Activated CD8-positive, alpha-beta memory T cell treated with anti-CD3 and anti-CD28 coated beads, Interleukin-2, amount 10 ng/mL, durations not matched to agents 7 days and 5 days (primary cell): ENCODE results near the gene DNAJB4. TPM values are rescaled to one million over a fixed set of nuclear protein-coding genes. Genes with fewer than 3 reads are reported as not detected.
A peak's percentile ranks its signal among the peaks of the same experiment; 100 is the strongest.

Experiments used
- ATAC-seq: fragments of 150-1000 bp; cut with Tn5 transposase; one replicate; pipeline ENCODE4 v1.10.0; 2021; ENCODE audit warnings: moderate library complexity
- CTCF ChIA-PET: fragments of 350-600 bp; sonication (Branson Sonifier 250); formaldehyde crosslinking; loops from one replicate; lab custom pipeline; 2021; ENCODE audit warnings: antibody characterized with exemption; lab: Charles Lee
- DNase-seq: peaks from one replicate; pipeline ENCODE4 v3.0.0-alpha.2; 2020
- H3K27ac Mint-ChIP-seq: one replicate; pipeline ENCODE4 v1.8.0; 2021; ENCODE audit warnings: mild to moderate bottlenecking, mixed read lengths
- H3K27me3 Mint-ChIP-seq: one replicate; pipeline ENCODE4 v1.8.0; 2021; ENCODE audit warnings: mixed read lengths
- H3K36me3 Mint-ChIP-seq: one replicate; pipeline ENCODE4 v1.8.0; 2021; ENCODE audit warnings: mild to moderate bottlenecking, mixed read lengths
- H3K4me1 Mint-ChIP-seq: one replicate; pipeline ENCODE4 v1.8.0; 2021; ENCODE audit warnings: mixed read lengths
- H3K4me3 Mint-ChIP-seq: one replicate; pipeline ENCODE4 v1.8.0; 2021; ENCODE audit warnings: mild to moderate bottlenecking, moderate library complexity, mixed read lengths
- H3K9me3 Mint-ChIP-seq: one replicate; pipeline ENCODE4 v1.8.0; 2022; ENCODE audit warnings: low read depth, mixed read lengths
- total RNA-seq, 2 experiments: library from RNA; stranded (reverse); gene quantifications; one replicate each; pipeline ENCODE4 v1.2.3, GENCODE V29; 2021

Gene DNAJB4
- 10 to 100 TPM; 11.5 to 23.0 TPM for total RNA-seq

- CTCF ChIA-PET = interaction anchor here (0.9 to 4.5 kb wide), 11 partner anchors 13 to 603 kb away, joined by 3 to 17 read pairs (median 3); partner anchors contain the start of gene FUBP1
- DNase-seq (peak; percentile 85), ATAC-seq (peak; percentile 96)
- H3K27me3 Mint-ChIP-seq = peaks cover 3% of the 10 kb centered on the region
- H3K4me1 Mint-ChIP-seq = peaks cover 39% of the 10 kb centered on the region
- peaks cover 4% of the 10 kb centered on the region for H3K36me3 Mint-ChIP-seq
- H3K27ac Mint-ChIP-seq = peak within 1 kb of the TSS; percentile 99
- H3K9me3 Mint-ChIP-seq = no peaks in the 10 kb centered on the region
- H3K4me3 Mint-ChIP-seq = peak within 1 kb of the TSS; percentile 92
These were observed at the start of gene DNAJB4 for GRCh38 chr1:78004719-78005447. Gene DNAJB4 (plus strand): TSS chr1:78004939. CDS start chr1:78005111, 172 bp downstream.

DNA sequence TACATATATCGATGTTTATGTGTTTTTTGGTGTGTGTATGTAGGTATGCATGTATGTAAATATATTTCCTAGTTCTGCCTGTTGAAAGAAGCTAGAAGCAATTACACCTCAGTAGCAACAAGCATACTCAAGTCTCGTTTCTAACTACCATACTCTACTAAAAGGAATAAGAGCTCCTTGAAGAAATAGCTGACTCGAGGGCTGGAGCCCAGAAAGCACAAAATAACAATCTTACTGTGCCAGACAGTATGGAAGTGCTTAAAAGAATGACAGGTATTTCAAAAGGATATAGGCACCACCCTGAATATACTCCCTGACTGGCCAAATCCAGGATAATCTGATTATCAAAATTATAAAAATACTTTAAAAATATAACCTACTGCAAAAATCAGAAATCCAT, 49.0 kb upstream of the DNAJB4 start:
- DNase-seq (no peak), ATAC-seq (peak; percentile 24)
- peaks cover 66% of the 10 kb centered on the region for H3K36me3 Mint-ChIP-seq
- H3K4me3 Mint-ChIP-seq = no peak overlapping the region
- CTCF ChIA-PET = interaction anchor here (1.4 kb wide), 1 partner anchor 21 kb away, joined by 4 read pairs; no protein-coding TSS in a partner anchor
- H3K4me1 Mint-ChIP-seq = peaks cover 28% of the 10 kb centered on the region
- peak overlapping the region; percentile 82 for H3K27ac Mint-ChIP-seq
- H3K27me3 Mint-ChIP-seq = no peaks in the 10 kb centered on the region
- no peaks in the 10 kb centered on the region for H3K9me3 Mint-ChIP-seq

GRCh38 chr1:77956464-77956863, 48.3 kb upstream of the DNAJB4 start:
- no peak overlapping the region for H3K27ac Mint-ChIP-seq

DNA sequence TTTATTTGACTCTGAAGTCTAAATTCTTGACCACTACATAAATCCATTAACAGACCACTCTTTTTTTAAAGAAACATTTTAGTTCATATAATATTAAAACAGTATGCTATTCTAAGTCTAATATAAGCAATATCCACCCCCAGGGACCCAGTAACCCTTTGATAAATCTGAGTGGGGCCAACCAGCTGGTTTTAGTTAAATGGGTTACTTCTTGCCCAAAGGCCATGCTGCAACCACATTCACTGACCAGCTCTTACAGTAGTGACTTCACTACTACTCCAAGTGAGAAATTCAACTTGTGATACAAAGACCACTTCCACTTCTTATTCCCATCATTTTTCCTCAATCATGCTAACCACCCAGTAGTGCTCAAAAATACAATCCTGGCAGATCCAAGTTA, 46.3 kb upstream of the DNAJB4 start:
- no peaks in the 10 kb centered on the region for H3K9me3 Mint-ChIP-seq
- H3K27me3 Mint-ChIP-seq = no peaks in the 10 kb centered on the region
- H3K4me3 Mint-ChIP-seq = no peak overlapping the region
- ATAC-seq (no peak), DNase-seq (no peak)
- CTCF ChIA-PET = interaction anchor here (0.8 kb wide), 1 partner anchor 15 kb away, joined by 3 read pairs; no protein-coding TSS in a partner anchor
- H3K27ac Mint-ChIP-seq = no peak overlapping the region
- peaks cover 71% of the 10 kb centered on the region for H3K36me3 Mint-ChIP-seq
- H3K4me1 Mint-ChIP-seq = peaks cover 22% of the 10 kb centered on the region

More at GRCh38 chr1:77956464-77956863, 48.3 kb upstream of the DNAJB4 start:
- H3K36me3 Mint-ChIP-seq = peaks cover 67% of the 10 kb centered on the region
- ATAC-seq (no peak), DNase-seq (no peak)
- no peaks in the 10 kb centered on the region for H3K27me3 Mint-ChIP-seq
- peaks cover 26% of the 10 kb centered on the region for H3K4me1 Mint-ChIP-seq
- CTCF ChIA-PET = interaction anchor here (0.8 to 1.4 kb wide), 2 partner anchors 16 to 21 kb away, joined by 3 to 4 read pairs; no protein-coding TSS in a partner anchor
- H3K9me3 Mint-ChIP-seq = no peaks in the 10 kb centered on the region
- no peak overlapping the region for H3K4me3 Mint-ChIP-seq

DNA sequence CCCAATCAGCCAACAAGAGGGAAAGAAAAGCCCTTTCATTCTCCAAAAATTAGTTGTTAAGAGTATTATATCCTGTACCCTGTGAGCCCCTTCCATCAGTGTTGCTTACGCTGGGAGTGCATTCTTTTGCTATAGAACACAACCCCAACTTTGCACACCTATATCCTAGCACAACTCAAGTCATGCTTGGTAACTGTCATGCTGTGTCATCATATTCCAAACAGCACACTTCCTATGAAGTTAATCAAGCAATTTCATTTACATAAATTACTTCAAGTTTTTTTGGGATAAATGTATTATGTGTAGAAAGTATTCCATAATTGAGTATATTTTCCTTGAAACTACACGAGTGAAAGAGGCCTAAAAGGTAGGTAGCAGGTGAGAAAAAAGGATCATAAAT, 45.9 kb upstream of the DNAJB4 start:
- no peak for ATAC-seq
- CTCF ChIA-PET = no interaction called here
- Mint-ChIP-seq H3K27ac (peak overlapping the region; percentile 47), H3K9me3 (no peaks in the 10 kb centered on the region), H3K4me3 (no peak overlapping the region), H3K36me3 (peaks cover 71% of the 10 kb centered on the region), H3K4me1 (peaks cover 22% of the 10 kb centered on the region), H3K27me3 (no peaks in the 10 kb centered on the region)
- no peak for DNase-seq

GRCh38 chr1:77961392-77961791, 43.3 kb upstream of the DNAJB4 start:
- Mint-ChIP-seq H3K4me1 (peaks cover 20% of the 10 kb centered on the region), H3K36me3 (peaks cover 75% of the 10 kb centered on the region), H3K9me3 (no peaks in the 10 kb centered on the region), H3K27me3 (no peaks in the 10 kb centered on the region), H3K27ac (peak overlapping the region; percentile 18), H3K4me3 (no peak overlapping the region)
- DNase-seq = no peak
- CTCF ChIA-PET = no interaction called here
- ATAC-seq = no peak

DNA sequence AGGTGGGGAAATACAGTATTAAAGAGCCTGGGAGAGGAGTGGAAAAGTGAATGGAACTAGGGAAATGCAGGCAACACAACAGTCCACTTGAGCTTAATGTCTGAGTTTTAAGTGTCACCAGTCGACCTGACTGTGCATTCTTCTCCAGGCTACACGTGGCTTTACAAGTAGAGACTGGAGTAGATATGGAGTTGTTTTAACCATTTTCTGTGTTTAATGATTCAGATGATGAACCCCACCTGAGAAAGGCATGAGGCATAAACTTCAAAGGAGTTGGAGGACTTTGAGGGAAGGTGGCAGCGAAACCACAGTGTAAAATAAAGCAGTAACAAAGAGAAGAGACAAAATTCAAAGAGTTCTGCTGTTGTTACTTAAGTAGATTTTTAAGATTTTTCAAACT, 38.4 kb upstream of the DNAJB4 start:
- CTCF ChIA-PET = interaction anchor here (0.5 to 2.1 kb wide), 4 partner anchors 9 to 148 kb away, joined by 3 to 4 read pairs (median 4); no protein-coding TSS in a partner anchor
- H3K27ac Mint-ChIP-seq = peak overlapping the region; percentile 51
- no peaks in the 10 kb centered on the region for H3K9me3 Mint-ChIP-seq
- H3K4me1 Mint-ChIP-seq = peaks cover 31% of the 10 kb centered on the region
- peaks cover 70% of the 10 kb centered on the region for H3K36me3 Mint-ChIP-seq
- no peak overlapping the region for H3K4me3 Mint-ChIP-seq
- no peak for DNase-seq
- no peaks in the 10 kb centered on the region for H3K27me3 Mint-ChIP-seq
- ATAC-seq = no peak

GRCh38 chr1:77970192-77970591, 34.5 kb upstream of the DNAJB4 start:
- Mint-ChIP-seq H3K9me3 (no peaks in the 10 kb centered on the region), H3K27ac (no peak overlapping the region), H3K4me1 (peaks cover 55% of the 10 kb centered on the region), H3K36me3 (peaks cover 57% of the 10 kb centered on the region), H3K4me3 (no peak overlapping the region), H3K27me3 (no peaks in the 10 kb centered on the region)
- ATAC-seq = no peak
- DNase-seq = no peak
- CTCF ChIA-PET = no interaction called here

DNA sequence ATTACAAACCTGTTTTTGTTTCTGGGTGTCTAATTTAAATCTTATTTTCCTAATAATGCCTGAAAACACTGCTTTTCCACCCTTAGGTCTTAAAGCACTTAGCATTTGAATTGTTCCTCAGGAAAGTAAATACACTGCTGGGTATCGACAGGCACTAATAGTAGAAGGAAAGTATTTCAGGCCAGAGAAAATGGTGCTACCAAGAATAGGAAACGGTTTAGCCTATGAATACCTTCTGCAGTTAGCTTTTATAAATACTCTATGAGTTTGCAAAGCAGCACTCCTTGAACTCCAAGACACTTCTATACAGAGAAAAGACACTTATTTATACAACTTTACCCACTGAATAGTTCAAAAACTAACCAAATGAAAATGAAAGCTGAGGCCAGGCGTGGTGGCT, 32.7 kb upstream of the DNAJB4 start:
- CTCF ChIA-PET = interaction anchor here (0.7 to 1.3 kb wide), 2 partner anchors 14 to 16 kb away, joined by 3 read pairs; no protein-coding TSS in a partner anchor
- Mint-ChIP-seq H3K9me3 (no peaks in the 10 kb centered on the region), H3K4me1 (peaks cover 59% of the 10 kb centered on the region), H3K4me3 (peak overlapping the region; percentile 55), H3K27me3 (no peaks in the 10 kb centered on the region), H3K27ac (peak overlapping the region; percentile 65), H3K36me3 (peaks cover 54% of the 10 kb centered on the region)
- ATAC-seq = no peak
- DNase-seq = no peak

GRCh38 chr1:77975386-77975785, 29.4 kb upstream of the DNAJB4 start:
- peaks cover 34% of the 10 kb centered on the region for H3K36me3 Mint-ChIP-seq
- CTCF ChIA-PET = interaction anchor here (1.2 to 1.5 kb wide), 3 partner anchors 8 to 293 kb away, joined by 3 to 7 read pairs (median 4); partner anchors contain the start of genes DNAJB4 and ZZZ3
- H3K4me1 Mint-ChIP-seq = peaks cover 50% of the 10 kb centered on the region
- DNase-seq (no peak), ATAC-seq (no peak)
- no peaks in the 10 kb centered on the region for H3K27me3 Mint-ChIP-seq
- H3K4me3 Mint-ChIP-seq = no peak overlapping the region
- H3K9me3 Mint-ChIP-seq = no peaks in the 10 kb centered on the region
- peak overlapping the region; percentile 84 for H3K27ac Mint-ChIP-seq

- CTCF ChIA-PET = interaction anchor here (1.2 to 1.5 kb wide), 2 partner anchors 9 to 29 kb away, joined by 3 to 7 read pairs; partner anchors contain the start of gene DNAJB4
- Mint-ChIP-seq H3K4me1 (peaks cover 52% of the 10 kb centered on the region), H3K27me3 (no peaks in the 10 kb centered on the region), H3K36me3 (peaks cover 32% of the 10 kb centered on the region), H3K27ac (peak overlapping the region; percentile 84), H3K4me3 (no peak overlapping the region), H3K9me3 (no peaks in the 10 kb centered on the region)
- ATAC-seq (no peak), DNase-seq (no peak)
These were observed 28.8 kb upstream of the DNAJB4 start for GRCh38 chr1:77975907-77976306.

- no peak overlapping the region for H3K27ac Mint-ChIP-seq
- H3K4me1 Mint-ChIP-seq = peaks cover 51% of the 10 kb centered on the region
- CTCF ChIA-PET = interaction anchor here (0.6 to 1.5 kb wide), 3 partner anchors 20 to 39 kb away, joined by 3 to 7 read pairs (median 4); partner anchors contain the start of gene DNAJB4
- peaks cover 27% of the 10 kb centered on the region for H3K36me3 Mint-ChIP-seq
- ATAC-seq = no peak
- no peak for DNase-seq
- no peaks in the 10 kb centered on the region for H3K9me3 Mint-ChIP-seq
- H3K27me3 Mint-ChIP-seq = no peaks in the 10 kb centered on the region
- H3K4me3 Mint-ChIP-seq = no peak overlapping the region
These were observed 28.2 kb upstream of the DNAJB4 start for GRCh38 chr1:77976433-77977076.

DNA sequence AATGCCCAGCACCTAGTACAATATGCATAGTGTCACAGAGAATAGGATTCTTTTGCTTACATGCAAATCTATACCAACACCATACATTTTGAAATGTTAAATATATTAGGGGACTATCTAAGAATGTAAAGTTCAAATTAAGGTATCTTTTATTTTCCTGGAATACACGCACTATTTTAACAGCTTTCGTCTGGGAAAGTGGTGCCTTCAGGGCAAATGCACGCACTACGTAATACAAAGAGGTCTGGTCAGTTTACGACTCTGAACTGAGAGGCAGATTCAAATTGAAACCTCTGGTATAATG, 26.8 kb upstream of the DNAJB4 start:
- no peak for DNase-seq
- Mint-ChIP-seq H3K4me1 (peaks cover 44% of the 10 kb centered on the region), H3K27ac (no peak overlapping the region), H3K9me3 (no peaks in the 10 kb centered on the region), H3K4me3 (no peak overlapping the region), H3K27me3 (no peaks in the 10 kb centered on the region), H3K36me3 (peaks cover 23% of the 10 kb centered on the region)
- CTCF ChIA-PET = interaction anchor here (1.0 to 1.8 kb wide), 7 partner anchors 9 to 642 kb away, joined by 3 to 17 read pairs (median 4); partner anchors contain the start of genes DNAJB4 and IFI44L
- no peak for ATAC-seq
